Astrocyte (in vitro differentiated cells and primary cell): ENCODE data around the gene SLC29A3. TPM values are rescaled to one million over a fixed set of nuclear protein-coding genes. Genes with fewer than 3 reads are reported as not detected.

Experiments
- DNase-seq: peaks from one replicate; pipeline ENCODE4 v3.0.0-alpha.2; 2010; ENCODE audit warnings: low read depth
- FAIRE-seq: peaks from 2 replicates; lab custom pipeline; 2011; peaks lifted over from hg19 to GRCh38; lab: Jason Lieb, UNC
- H2AFZ ChIP-seq: 2 replicates; pipeline ENCODE4 v1.6.0; 2012; ENCODE audit warnings: low read depth, low read length, inconsistent platforms
- H3K27ac ChIP-seq: 2 replicates; pipeline ENCODE4 v1.5.1; 2011; ENCODE audit warnings: low read depth, low read length, inconsistent platforms
- H3K27me3 ChIP-seq: 2 replicates; pipeline ENCODE4 v1.6.0; 2011; ENCODE audit warnings: low read length, inconsistent platforms; ENCODE audit not compliant: insufficient read depth
- H3K36me3 ChIP-seq: 2 replicates; pipeline ENCODE4 v1.5.1; 2011; ENCODE audit warnings: low read length, inconsistent platforms; ENCODE audit not compliant: insufficient read depth
- H3K4me1 ChIP-seq: 2 replicates; pipeline ENCODE4 v1.5.1; 2011; ENCODE audit warnings: low read length, inconsistent platforms; ENCODE audit not compliant: insufficient read depth
- H3K4me2 ChIP-seq: 2 replicates; pipeline ENCODE4 v1.6.0; 2012; ENCODE audit warnings: low read length, inconsistent platforms
- H3K4me3 ChIP-seq: 2 replicates; pipeline ENCODE4 v1.5.1; 2011; ENCODE audit warnings: low read depth, mild to moderate bottlenecking, low read length, inconsistent platforms; ENCODE audit not compliant: insufficient read depth
- H3K79me2 ChIP-seq: 2 replicates; pipeline ENCODE4 v1.6.0; 2012; ENCODE audit warnings: mild to moderate bottlenecking, low read length, inconsistent platforms; ENCODE audit not compliant: insufficient read depth
- H3K9ac ChIP-seq: 2 replicates; pipeline ENCODE4 v1.6.0; 2012; ENCODE audit warnings: mild to moderate bottlenecking, low read length, inconsistent platforms
- H3K9me3 ChIP-seq: 2 replicates; pipeline ENCODE4 v1.5.1; 2012; ENCODE audit warnings: low read depth, mild to moderate bottlenecking, low read length, inconsistent platforms; ENCODE audit not compliant: insufficient read depth
- H4K20me1 ChIP-seq: 2 replicates; pipeline ENCODE4 v1.6.0; 2012; ENCODE audit warnings: low read length, inconsistent platforms; ENCODE audit not compliant: insufficient read depth
- H3K27ac Mint-ChIP-seq: one replicate; pipeline ENCODE4 v1.8.0; 2021; ENCODE audit warnings: mild to moderate bottlenecking, mixed read lengths; ENCODE audit not compliant: unreplicated experiment
- H3K27me3 Mint-ChIP-seq: one replicate; pipeline ENCODE4 v1.8.0; 2021; ENCODE audit warnings: low read depth, mixed read lengths; ENCODE audit not compliant: unreplicated experiment
- H3K36me3 Mint-ChIP-seq: one replicate; pipeline ENCODE4 v1.8.0; 2021; ENCODE audit warnings: low read depth, mixed read lengths; ENCODE audit not compliant: unreplicated experiment
- H3K4me1 Mint-ChIP-seq: one replicate; pipeline ENCODE4 v1.8.0; 2021; ENCODE audit warnings: low read depth, mixed read lengths; ENCODE audit not compliant: unreplicated experiment
- H3K4me3 Mint-ChIP-seq: one replicate; pipeline ENCODE4 v1.8.0; 2021; ENCODE audit warnings: mild to moderate bottlenecking, moderate library complexity, mixed read lengths; ENCODE audit not compliant: unreplicated experiment
- H3K9me3 Mint-ChIP-seq: one replicate; pipeline ENCODE4 v1.8.0; 2021; ENCODE audit warnings: mild to moderate bottlenecking, mixed read lengths; ENCODE audit not compliant: unreplicated experiment
- CTCF ChIP-seq: IDR thresholded peaks from 2 replicates; pipeline ENCODE4 v1.5.1; 2011; ENCODE audit warnings: low read depth, mild to moderate bottlenecking, inconsistent platforms, low read length, moderate library complexity; ENCODE audit not compliant: insufficient read depth
- EZH2 ChIP-seq: IDR thresholded peaks from 2 replicates; pipeline ENCODE4 v1.6.1; 2012; ENCODE audit warnings: mild to moderate bottlenecking, low read length, inconsistent platforms; ENCODE audit not compliant: insufficient read depth
- total RNA-seq: library from RNA; stranded (reverse); gene quantifications from 2 replicates; pipeline ENCODE4 v1.2.1, GENCODE V29; 2021

Gene SLC29A3
- total RNA-seq, 1 donor from 2014 or later: 3.4 TPM

- DNase-seq: no peak
Measured at GRCh38 chr10:71339796-71340589, 20.9 kb downstream of the SLC29A3 start.

DNA sequence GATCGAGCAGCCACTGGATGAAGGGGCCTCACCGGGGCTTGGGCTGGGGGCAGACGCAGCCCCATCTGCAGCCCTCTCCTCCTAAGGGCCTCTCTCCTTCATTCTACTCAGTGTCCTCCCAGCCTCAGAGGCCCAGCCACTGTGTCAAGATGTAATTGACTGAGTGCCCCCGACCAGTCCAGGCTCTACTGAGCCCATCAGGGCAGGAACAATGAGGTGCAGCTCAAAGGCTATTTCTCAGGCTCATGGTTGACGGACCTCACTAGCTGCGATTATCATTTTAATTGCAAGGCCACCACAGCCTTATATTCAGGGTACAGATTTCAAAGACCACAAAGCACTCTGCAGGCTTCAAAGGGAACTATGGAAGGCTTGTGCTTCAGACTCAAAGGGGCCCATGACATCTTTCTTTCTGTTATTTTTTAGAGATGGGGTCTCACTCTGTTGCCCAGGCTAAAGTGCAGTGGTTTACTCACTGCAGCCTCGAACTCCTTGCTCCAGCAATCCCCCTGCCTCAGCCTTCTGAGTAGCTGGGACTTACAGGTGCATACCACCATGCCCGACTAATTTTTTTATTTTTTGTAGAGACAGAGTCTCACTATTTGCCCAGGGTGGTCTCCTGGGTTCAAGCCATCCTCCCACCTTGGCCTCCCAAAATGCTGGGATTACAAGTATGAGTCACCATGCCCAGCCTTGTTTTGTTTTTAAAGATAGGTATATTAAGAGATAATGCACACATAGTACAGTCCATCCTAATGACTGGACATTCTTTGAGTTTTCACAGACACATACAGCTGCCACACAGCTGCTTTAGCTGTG is 23.7 kb downstream of the SLC29A3 start:
- FAIRE-seq: no peak
- Histone ChIP-seq H3K27me3 (no peaks in the 10 kb centered on the region), H3K9ac (no peak overlapping the region), H4K20me1 (no peaks in the 10 kb centered on the region), H3K9me3 (no peaks in the 10 kb centered on the region), H3K27ac (no peak overlapping the region), H3K79me2 (no peaks in the 10 kb centered on the region), H3K36me3 (no peaks in the 10 kb centered on the region), H3K4me3 (no peak overlapping the region), H2AFZ (no peak overlapping the region), H3K4me1 (no peaks in the 10 kb centered on the region), H3K4me2 (no peak overlapping the region)
- Mint-ChIP-seq H3K27ac (no peak overlapping the region), H3K4me1 (peaks cover 6% of the 10 kb centered on the region), H3K36me3 (peaks cover 3% of the 10 kb centered on the region), H3K27me3 (peaks cover 49% of the 10 kb centered on the region), H3K9me3 (peaks cover 3% of the 10 kb centered on the region), H3K4me3 (peak overlapping the region; percentile 50)
- TF ChIP-seq EZH2 (no peak), CTCF (no peak)
- DNase-seq: no peak

More at GRCh38 chr10:71339796-71340589, 20.9 kb downstream of the SLC29A3 start:
- Histone ChIP-seq H3K4me2 (no peak overlapping the region), H3K79me2 (no peaks in the 10 kb centered on the region), H3K9me3 (no peaks in the 10 kb centered on the region), H3K4me1 (no peaks in the 10 kb centered on the region), H3K36me3 (no peaks in the 10 kb centered on the region), H3K27me3 (no peaks in the 10 kb centered on the region), H4K20me1 (no peaks in the 10 kb centered on the region), H3K4me3 (no peak overlapping the region), H3K9ac (no peak overlapping the region), H3K27ac (no peak overlapping the region), H2AFZ (no peak overlapping the region)
- Mint-ChIP-seq H3K4me3 (no peak overlapping the region), H3K27me3 (peaks cover 40% of the 10 kb centered on the region), H3K4me1 (peaks cover 10% of the 10 kb centered on the region), H3K27ac (peak overlapping the region; percentile 58), H3K36me3 (peaks cover 3% of the 10 kb centered on the region), H3K9me3 (peaks cover 3% of the 10 kb centered on the region)
- no peak for TF ChIP-seq EZH2
- TF ChIP-seq CTCF: no peak
- no peak for FAIRE-seq
